ENCODE measurements around the gene RAMP1.

RAMP1 gene

GRCh38 chr2:237862528-237862895 lies 3.1 kb downstream of the RAMP1 start:
- DNase-seq (ENCODE audit: low read depth), result no peak
- no peak overlapping the region for H3K4me3 ChIP-seq (ENCODE audit: control insufficient read depth, low read depth, low read length)
- no peak for TF ChIP-seq CTCF (IDR thresholded peaks at IDR 0.05; ENCODE audit: control insufficient read depth, insufficient read depth, low read depth, low read length, missing control alignments)

DNA sequence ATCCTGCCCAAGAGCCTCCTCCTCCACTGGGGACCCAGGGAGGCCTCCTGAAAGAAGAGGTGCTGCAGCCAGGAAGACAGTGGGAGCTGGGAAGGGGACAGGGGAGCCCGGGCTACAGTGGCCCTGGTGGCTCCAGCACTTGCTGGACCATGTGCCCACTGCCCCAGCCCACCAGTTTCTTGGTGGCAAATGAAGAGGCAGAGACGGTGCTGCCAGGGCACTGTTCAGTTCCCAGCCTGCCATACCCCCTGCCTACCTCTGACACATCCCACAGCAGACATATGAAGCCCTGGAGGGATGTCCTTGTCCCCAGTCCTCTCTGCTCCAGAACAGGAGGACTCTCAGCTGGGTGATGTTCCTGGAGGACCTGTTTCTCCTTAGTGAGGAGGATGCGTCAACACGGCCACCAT lies 3.7 kb downstream of the RAMP1 start:
- H3K4me3 ChIP-seq (ENCODE audit: control insufficient read depth, low read depth, low read length), result no peak overlapping the region
- DNase-seq (ENCODE audit: low read depth), result no peak
- TF ChIP-seq CTCF (IDR thresholded peaks at IDR 0.05; ENCODE audit: control insufficient read depth, insufficient read depth, low read depth, low read length, missing control alignments), result no peak

DNA sequence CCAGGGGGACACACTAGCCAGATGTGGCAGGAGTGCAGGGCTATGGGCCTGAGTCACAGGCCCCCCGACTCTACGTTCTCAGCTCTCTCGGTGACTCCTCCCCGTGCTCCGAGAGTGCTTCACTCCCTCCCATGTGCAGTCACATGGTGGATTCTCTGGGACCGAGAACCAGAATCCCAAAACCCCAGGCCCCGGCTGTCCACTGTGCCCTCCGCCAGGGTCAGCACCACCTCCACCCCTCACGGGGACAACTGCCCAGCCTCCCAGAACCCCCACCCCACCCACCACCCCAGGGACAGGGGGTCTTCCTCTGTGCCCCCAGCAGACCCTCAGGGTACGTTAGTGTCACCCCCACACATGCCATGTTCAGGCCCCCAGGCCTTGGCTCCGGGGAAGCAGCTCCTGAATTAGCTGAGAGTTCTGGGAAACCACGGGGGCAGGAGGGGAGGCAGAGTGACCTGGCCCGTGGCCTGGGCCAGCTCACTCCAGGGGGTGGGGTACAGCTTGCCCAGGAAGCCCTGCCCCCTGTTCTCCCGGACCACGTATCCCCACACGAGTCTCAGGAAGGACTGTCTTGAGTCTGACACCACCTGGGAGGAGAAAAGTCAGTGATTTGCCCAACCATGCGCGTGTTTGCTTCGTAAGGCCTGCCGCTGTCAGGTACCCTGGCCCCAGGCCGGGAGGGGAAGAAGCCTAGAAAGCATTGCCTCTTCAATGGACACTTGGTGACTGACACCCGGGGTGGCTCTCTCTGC lies 4.4 kb downstream of the RAMP1 start:
- no peak overlapping the region for H3K4me3 ChIP-seq (ENCODE audit: control insufficient read depth, low read depth, low read length)
- TF ChIP-seq CTCF (IDR thresholded peaks at IDR 0.05; ENCODE audit: control insufficient read depth, insufficient read depth, low read depth, low read length, missing control alignments), result no peak
- no peak for DNase-seq (ENCODE audit: low read depth)

DNA sequence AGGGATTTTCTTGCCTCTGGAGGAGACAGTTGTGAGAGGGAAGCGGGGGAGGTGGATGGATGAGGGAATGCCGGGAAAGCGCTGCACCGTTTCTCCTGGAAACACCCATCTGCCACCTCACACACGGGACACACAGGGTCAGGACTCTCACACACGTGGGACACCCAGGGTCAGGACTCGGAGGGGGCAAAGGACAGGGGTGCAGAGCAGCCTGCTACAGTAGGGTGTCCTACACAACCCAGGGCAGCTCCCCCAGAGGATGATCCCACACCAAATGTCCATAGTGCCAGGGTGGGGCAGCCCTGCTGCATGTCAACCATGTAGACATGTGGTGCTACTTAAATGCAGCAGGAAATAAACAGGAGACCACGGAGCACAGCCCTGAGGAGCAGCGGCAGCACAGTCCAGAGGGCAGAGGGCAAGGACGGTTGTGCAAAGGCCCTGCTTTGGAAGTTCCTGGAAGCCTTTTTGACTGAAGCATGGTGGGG lies 5.1 kb downstream of the RAMP1 start:
- H3K4me3 ChIP-seq (ENCODE audit: control insufficient read depth, low read depth, low read length), result no peak overlapping the region
- DNase-seq (ENCODE audit: low read depth), result no peak

DNA sequence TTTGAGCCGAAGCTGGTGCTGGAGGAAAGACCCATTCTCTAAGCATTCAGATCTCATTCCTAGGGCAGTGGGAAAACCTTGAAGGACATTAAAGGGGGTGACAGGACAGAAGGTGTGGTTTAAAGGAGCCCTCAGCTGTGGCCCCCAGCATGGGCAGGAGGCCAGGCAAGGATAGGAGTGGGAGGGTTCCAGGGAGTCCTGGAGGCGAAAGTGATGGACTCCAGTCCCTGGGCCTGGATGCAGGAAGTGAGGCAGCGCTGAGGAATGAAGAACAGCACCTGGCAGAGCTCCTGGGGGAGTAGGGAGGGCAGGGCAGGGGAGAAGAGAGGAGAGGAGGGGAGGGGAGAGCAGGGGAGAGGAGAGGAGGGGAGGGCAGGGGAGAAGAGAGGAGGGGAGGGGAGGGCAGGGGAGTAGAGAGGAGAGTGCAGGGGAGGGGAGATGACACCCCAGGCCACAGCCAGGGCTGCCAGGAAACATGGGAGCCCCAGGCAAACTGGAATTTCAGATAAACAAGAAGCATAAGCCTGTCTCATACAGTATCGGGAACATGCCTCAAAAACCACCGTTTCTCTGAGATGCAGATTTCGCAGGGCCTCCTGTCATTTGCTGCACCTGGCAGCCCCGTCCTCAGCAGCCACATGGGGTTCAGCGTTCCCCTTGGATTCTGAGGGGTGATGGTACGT lies 5.7 kb downstream of the RAMP1 start:
- no peak overlapping the region for H3K4me3 ChIP-seq (ENCODE audit: control insufficient read depth, low read depth, low read length)
- DNase-seq (ENCODE audit: low read depth), result no peak
- no peak for TF ChIP-seq CTCF (IDR thresholded peaks at IDR 0.05; ENCODE audit: control insufficient read depth, insufficient read depth, low read depth, low read length, missing control alignments)

More for the DNA sequence above, 5.1 kb downstream of the RAMP1 start:
- TF ChIP-seq CTCF (IDR thresholded peaks at IDR 0.05; ENCODE audit: control insufficient read depth, insufficient read depth, low read depth, low read length, missing control alignments), result no peak

GRCh38 chr2:237865623-237866041 lies 6.2 kb downstream of the RAMP1 start:
- H3K4me3 ChIP-seq (ENCODE audit: control insufficient read depth, low read depth, low read length), result no peak overlapping the region
- no peak for TF ChIP-seq CTCF (IDR thresholded peaks at IDR 0.05; ENCODE audit: control insufficient read depth, insufficient read depth, low read depth, low read length, missing control alignments)
- no peak for DNase-seq (ENCODE audit: low read depth)

Data from AG09309 (cell line).